ENCODE results near the gene TBK1. TPM values are rescaled to one million over a fixed set of nuclear protein-coding genes. Genes with fewer than 3 reads are reported as not detected.

Gene TBK1
- total and polyA plus RNA-seq, 9 of the 15 experiments (the other 6 are each of a cell fraction or from before 2014, with no cell fraction given) = 20.4 to 42.0 (median 27.8) TPM

GRCh38 chr12:64418209-64418608 lies 33.7 kb upstream of the TBK1 start:
- POLR2A ChIA-PET = interaction anchor here (0.9 to 1.7 kb wide), 5 partner anchors 8 to 19 kb away, joined by 3 to 5 read pairs (median 4); partner anchors contain the start of gene XPOT
- no peak for ATAC-seq
- intact Hi-C loops (cut with micrococcal nuclease) = no loop called here
- Histone ChIP-seq H3K4me3 (no peak overlapping the region), H4K20me1 (replicated peaks; ENCODE audit: control insufficient read depth, insufficient read depth, low read length) (no peaks in the 10 kb centered on the region), H3K27ac (ENCODE audit: extremely low read depth, low read depth, low read length) (no peak overlapping the region), H3K36me3 (ENCODE audit: control insufficient read depth, insufficient read depth, low read length) (peaks cover 94% of the 10 kb centered on the region), H3K9ac (ENCODE audit: insufficient read depth in 1 of 2, low read depth in 2 of 2, low read length in 2 of 2) (no peak overlapping the region), H3K9me3 (replicated peaks; ENCODE audit: control insufficient read depth, insufficient read depth, low read depth, low read length) (no peaks in the 10 kb centered on the region), H3K79me2 (ENCODE audit: control insufficient read depth, insufficient read depth, low read length) (peaks cover 11% of the 10 kb centered on the region; the same call in 1 of the 3 replicates), H3K4me1 (replicated peaks in 1 of 2; ENCODE audit: control insufficient read depth in 2 of 2, insufficient read depth in 2 of 2, low read length in 2 of 2) (no peaks in the 10 kb centered on the region), H3K9me1 (ENCODE audit: control insufficient read depth, insufficient read depth, low read length) (no peaks in the 10 kb centered on the region), H2AFZ (ENCODE audit: low read depth, low read length) (no peak overlapping the region), H3K27me3 (ENCODE audit: control insufficient read depth in 2 of 2, insufficient read depth in 2 of 2, low read length in 2 of 2) (no peaks in the 10 kb centered on the region), H3K4me2 (ENCODE audit: insufficient read depth, low read length) (no peak overlapping the region)
- in situ Hi-C loops (cut with MboI) = no loop called here
- no peak for DNase-seq (ENCODE audit: extremely low read depth in 1 of 4, low spot score in 3 of 4)
- no TSS peak for BruUV-seq (replicated peaks)
- CTCF ChIA-PET (ENCODE audit: low intra/inter-chr PET ratio) = no interaction called here
- FAIRE-seq = no peak
- TF ChIP-seq SMARCC2 (IDR thresholded peaks at IDR 0.05; ENCODE audit: low read depth) = no peak
- no peak for TF ChIP-seq ARHGAP35 (IDR thresholded peaks at IDR 0.05; ENCODE audit: partially characterized antibody)
- no peak for TF ChIP-seq CBX8 (IDR thresholded peaks at IDR 0.05; ENCODE audit: borderline replicate concordance, extremely low read depth, low read depth, low read length, poor library complexity, severe bottlenecking)
- TF ChIP-seq ILK (tag; IDR thresholded peaks at IDR 0.05; ENCODE audit: borderline replicate concordance, low read depth) = no peak
- TF ChIP-seq, protein P1, sequence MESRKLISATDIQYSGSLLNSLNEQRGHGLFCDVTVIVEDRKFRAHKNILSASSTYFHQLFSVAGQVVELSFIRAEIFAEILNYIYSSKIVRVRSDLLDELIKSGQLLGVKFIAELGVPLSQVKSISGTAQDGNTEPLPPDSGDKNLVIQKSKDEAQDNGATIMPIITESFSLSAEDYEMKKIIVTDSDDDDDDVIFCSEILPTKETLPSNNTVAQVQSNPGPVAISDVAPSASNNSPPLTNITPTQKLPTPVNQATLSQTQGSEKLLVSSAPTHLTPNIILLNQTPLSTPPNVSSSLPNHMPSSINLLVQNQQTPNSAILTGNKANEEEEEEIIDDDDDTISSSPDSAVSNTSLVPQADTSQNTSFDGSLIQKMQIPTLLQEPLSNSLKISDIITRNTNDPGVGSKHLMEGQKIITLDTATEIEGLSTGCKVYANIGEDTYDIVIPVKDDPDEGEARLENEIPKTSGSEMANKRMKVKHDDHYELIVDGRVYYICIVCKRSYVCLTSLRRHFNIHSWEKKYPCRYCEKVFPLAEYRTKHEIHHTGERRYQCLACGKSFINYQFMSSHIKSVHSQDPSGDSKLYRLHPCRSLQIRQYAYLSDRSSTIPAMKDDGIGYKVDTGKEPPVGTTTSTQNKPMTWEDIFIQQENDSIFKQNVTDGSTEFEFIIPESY (CRISPR knock-in tag; IDR thresholded peaks at IDR 0.05) = no peak
- TF ChIP-seq ZNF212 (CRISPR knock-in tag; IDR thresholded peaks at IDR 0.05) = no peak
- TF ChIP-seq CCAR2 (IDR thresholded peaks at IDR 0.05; ENCODE audit: low read depth, low read length) = no peak
- TF ChIP-seq DDX20 (tag; IDR thresholded peaks at IDR 0.05; ENCODE audit: low read depth) = no peak
- TF ChIP-seq MAX (CRISPR knock-in tag; IDR thresholded peaks at IDR 0.05) = no peak
- TF ChIP-seq, protein P2, sequence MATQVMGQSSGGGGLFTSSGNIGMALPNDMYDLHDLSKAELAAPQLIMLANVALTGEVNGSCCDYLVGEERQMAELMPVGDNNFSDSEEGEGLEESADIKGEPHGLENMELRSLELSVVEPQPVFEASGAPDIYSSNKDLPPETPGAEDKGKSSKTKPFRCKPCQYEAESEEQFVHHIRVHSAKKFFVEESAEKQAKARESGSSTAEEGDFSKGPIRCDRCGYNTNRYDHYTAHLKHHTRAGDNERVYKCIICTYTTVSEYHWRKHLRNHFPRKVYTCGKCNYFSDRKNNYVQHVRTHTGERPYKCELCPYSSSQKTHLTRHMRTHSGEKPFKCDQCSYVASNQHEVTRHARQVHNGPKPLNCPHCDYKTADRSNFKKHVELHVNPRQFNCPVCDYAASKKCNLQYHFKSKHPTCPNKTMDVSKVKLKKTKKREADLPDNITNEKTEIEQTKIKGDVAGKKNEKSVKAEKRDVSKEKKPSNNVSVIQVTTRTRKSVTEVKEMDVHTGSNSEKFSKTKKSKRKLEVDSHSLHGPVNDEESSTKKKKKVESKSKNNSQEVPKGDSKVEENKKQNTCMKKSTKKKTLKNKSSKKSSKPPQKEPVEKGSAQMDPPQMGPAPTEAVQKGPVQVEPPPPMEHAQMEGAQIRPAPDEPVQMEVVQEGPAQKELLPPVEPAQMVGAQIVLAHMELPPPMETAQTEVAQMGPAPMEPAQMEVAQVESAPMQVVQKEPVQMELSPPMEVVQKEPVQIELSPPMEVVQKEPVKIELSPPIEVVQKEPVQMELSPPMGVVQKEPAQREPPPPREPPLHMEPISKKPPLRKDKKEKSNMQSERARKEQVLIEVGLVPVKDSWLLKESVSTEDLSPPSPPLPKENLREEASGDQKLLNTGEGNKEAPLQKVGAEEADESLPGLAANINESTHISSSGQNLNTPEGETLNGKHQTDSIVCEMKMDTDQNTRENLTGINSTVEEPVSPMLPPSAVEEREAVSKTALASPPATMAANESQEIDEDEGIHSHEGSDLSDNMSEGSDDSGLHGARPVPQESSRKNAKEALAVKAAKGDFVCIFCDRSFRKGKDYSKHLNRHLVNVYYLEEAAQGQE (IDR thresholded peaks at IDR 0.05; ENCODE audit: borderline replicate concordance) = no peak
- TF ChIP-seq, protein P2 (CRISPR knock-in tag; IDR thresholded peaks at IDR 0.05; ENCODE audit: low read depth) = no peak
